Neural progenitor cell (in vitro differentiated cells): ENCODE results near the gene MED31.

Source experiments
- EZH2 ChIP-seq: fragments of 200-600 bp; sonication (generic); IDR thresholded peaks from 2 replicates; pipeline ENCODE4 v1.6.1; 2017; ENCODE audit warnings: antibody characterized with exemption, mild to moderate bottlenecking, moderate library complexity
- EZH2phosphoT487 ChIP-seq: fragments of 200-600 bp; sonication (generic); IDR thresholded peaks from 2 replicates; pipeline ENCODE4 v1.6.1; 2017; ENCODE audit warnings: antibody characterized with exemption
- TF ChIP-seq, protein P1 (sequence below): fragments of 200-600 bp; sonication (generic); IDR thresholded peaks from 2 replicates; pipeline ENCODE4 v1.5.1; 2017; ENCODE audit warnings: antibody characterized with exemption, mild to moderate bottlenecking

DNA sequence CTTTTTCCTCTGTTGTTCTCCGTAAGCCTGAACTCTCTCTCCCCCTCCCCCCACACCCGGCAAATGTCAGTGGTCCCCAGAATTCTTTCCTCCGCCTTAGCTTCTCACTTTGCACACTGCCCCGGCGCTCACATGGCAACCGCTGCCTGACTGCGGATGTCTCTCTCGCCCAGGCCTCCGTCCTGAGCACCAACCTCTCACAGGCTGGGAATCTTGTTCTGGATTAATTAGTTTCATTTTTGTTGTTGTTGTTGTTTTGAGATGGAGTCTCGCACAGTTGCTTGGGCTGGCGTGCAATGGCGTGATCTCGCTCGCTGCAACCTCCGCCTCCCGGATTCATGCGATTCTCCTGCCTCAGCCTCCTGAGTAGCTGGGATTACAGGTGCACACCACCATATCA is 16.8 kb upstream of the MED31 start:
- TF ChIP-seq, protein P1, sequence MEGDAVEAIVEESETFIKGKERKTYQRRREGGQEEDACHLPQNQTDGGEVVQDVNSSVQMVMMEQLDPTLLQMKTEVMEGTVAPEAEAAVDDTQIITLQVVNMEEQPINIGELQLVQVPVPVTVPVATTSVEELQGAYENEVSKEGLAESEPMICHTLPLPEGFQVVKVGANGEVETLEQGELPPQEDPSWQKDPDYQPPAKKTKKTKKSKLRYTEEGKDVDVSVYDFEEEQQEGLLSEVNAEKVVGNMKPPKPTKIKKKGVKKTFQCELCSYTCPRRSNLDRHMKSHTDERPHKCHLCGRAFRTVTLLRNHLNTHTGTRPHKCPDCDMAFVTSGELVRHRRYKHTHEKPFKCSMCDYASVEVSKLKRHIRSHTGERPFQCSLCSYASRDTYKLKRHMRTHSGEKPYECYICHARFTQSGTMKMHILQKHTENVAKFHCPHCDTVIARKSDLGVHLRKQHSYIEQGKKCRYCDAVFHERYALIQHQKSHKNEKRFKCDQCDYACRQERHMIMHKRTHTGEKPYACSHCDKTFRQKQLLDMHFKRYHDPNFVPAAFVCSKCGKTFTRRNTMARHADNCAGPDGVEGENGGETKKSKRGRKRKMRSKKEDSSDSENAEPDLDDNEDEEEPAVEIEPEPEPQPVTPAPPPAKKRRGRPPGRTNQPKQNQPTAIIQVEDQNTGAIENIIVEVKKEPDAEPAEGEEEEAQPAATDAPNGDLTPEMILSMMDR = no peak
- TF ChIP-seq EZH2 (no peak), EZH2phosphoT487 (no peak)
